ENCODE measurements around the gene PLXNA4. TPM values are rescaled to one million over a fixed set of nuclear protein-coding genes. Genes with fewer than 3 reads are reported as not detected.

PLXNA4 gene
- total RNA-seq, 2 donors from 2014 or later: 0.99 to 1.1 TPM

DNA sequence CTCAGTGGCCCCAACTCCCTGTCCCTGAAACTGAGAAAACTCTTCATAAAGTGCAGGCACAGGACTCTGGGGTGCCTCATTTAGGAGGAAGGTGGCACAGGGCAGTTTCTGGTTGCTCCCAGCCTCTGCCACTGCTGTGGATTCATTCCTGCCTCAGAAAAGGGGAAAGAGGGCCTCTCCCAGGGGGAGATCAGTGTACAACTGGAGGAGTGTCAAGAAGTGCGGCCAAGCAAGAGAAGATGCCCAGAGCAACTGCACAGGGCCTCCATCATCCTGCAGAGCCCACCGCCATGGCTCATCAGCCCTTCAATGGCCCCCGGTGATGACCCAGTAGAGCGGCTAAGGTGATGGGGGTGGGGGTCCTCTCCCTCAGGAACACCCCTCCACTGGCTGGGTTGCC, 150.3 kb downstream of the PLXNA4 start:
- Mint-ChIP-seq H3K4me1 (ENCODE audit: low read depth) (peaks cover 25% of the 10 kb centered on the region), H3K36me3 (ENCODE audit: insufficient read depth in 2 of 2) (peaks cover 1 to 5% of the 10 kb centered on the region in 2 donors), H3K9me3 (peaks cover 1% of the 10 kb centered on the region in 2 donors), H3K27me3 (ENCODE audit: low read depth) (no peaks in the 10 kb centered on the region), H3K27ac (no peak overlapping the region), H3K4me3 (no peak overlapping the region)
- DNase-seq (no peak), ATAC-seq (replicated peaks in 1 of 2) (no peak)

DNA sequence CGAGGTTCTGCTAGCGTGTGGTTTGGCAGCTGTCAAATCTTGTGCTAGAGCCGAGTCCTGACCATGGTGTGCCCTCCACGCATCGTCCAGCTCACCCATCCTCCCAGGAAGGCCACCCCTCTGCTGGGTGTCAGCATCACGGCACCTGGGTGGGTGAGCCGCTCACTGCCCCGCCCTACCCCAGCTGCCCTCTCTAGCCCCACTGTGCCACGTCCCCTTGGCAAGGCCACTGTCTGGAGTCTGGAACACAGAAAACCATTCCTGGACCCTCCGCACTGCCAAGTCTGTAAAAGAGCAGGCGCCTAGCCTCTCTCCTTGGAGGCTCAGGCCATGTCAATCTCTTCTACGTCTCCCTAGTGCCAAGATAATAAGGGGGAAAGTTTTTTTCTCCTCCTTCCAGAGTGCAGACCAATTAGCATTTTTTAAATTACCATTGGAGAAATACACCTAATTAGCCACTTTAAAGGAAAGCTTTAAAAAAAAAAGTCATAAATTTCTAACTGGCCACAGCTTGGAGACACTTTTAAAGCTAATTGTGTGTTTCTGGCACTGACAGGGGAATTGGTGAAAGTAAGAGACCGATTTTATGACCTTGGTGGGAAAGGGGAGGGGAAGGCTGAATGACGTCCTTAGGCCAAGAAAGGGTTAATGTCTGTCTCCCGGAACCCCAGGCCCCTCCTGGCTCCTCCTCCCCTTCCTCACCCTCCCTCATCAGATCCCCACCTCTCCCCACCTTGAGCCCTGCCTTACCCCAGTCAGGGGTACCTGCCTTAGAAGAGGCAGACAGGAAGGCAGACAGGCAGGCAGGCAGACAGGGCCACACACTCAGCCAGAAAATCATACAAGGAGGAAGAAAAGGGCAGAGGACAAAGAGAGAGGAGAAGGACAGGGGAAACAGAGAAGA, 151.2 kb downstream of the PLXNA4 start:
- H3K27ac Mint-ChIP-seq: no peak overlapping the region
- DNase-seq: no peak
- peaks cover 4 to 10% of the 10 kb centered on the region in 2 donors for H3K36me3 Mint-ChIP-seq (ENCODE audit: insufficient read depth in 2 of 2)
- no peaks in the 10 kb centered on the region for H3K27me3 Mint-ChIP-seq (ENCODE audit: low read depth)
- no peak for ATAC-seq (replicated peaks in 1 of 2)
- H3K9me3 Mint-ChIP-seq: peaks cover 6 to 7% of the 10 kb centered on the region in 2 donors
- H3K4me1 Mint-ChIP-seq (ENCODE audit: low read depth): peaks cover 16% of the 10 kb centered on the region
- no peak overlapping the region for H3K4me3 Mint-ChIP-seq

DNA sequence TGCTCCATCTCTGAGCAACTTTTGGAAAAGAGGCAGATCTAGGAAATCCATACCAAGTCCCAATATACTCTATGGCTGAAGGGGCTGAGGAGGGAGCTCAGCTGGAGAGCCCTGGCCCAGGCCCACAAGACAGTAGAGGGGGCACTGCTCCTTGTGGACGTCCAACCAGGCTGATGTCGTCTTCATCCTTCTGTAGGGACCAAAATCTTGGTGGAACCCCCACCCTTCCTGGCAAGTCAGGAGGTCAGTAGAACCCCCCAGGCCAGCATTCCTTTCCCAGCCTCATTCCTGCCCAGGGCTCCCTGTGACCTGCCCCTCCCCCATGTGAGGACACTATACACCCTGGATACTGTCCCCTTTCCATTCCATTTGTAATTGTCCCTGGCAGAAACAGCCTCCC, 152.0 kb downstream of the PLXNA4 start:
- H3K9me3 Mint-ChIP-seq: peaks cover 7% of the 10 kb centered on the region in 2 donors
- H3K27me3 Mint-ChIP-seq (ENCODE audit: low read depth): no peaks in the 10 kb centered on the region
- peaks cover 4 to 10% of the 10 kb centered on the region in 2 donors for H3K36me3 Mint-ChIP-seq (ENCODE audit: insufficient read depth in 2 of 2)
- no peak overlapping the region for H3K27ac Mint-ChIP-seq
- peaks cover 10% of the 10 kb centered on the region for H3K4me1 Mint-ChIP-seq (ENCODE audit: low read depth)
- H3K4me3 Mint-ChIP-seq: no peak overlapping the region
- ATAC-seq (replicated peaks in 1 of 2) (no peak), DNase-seq (no peak)

DNA sequence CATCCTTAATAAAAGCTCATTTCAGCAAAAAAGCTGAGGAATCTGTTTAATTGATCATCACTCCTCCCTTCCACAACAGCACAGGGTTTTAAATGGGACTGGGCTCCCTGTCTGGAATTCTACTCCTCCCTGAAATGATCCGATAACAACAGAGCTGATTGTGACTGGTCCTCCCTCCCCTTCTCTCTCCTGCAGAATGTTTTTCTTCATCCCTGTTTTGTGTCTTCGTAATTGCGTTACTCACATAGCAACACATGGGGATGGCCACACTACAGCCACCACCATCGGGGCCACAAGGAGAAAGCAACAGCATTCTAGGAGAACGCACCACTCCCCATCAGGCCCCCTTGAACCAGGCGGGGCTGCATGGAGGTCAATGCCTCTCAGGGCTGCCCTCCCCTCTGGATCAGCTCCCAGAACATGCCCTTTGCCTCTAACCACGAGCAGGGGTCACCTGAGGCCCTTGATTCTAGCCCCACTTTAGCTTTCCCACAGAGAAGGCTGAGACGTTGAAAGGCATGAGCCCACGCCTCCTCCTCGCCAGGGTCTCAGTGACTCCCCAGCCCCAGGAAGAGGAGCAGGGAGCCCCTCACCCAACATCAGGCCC, 152.6 kb downstream of the PLXNA4 start:
- Mint-ChIP-seq H3K36me3 (ENCODE audit: insufficient read depth in 2 of 2) (peaks cover 4 to 12% of the 10 kb centered on the region in 2 donors), H3K9me3 (peaks cover 7% of the 10 kb centered on the region in 2 donors), H3K4me1 (ENCODE audit: low read depth) (peaks cover 10% of the 10 kb centered on the region), H3K4me3 (no peak overlapping the region), H3K27me3 (ENCODE audit: low read depth) (no peaks in the 10 kb centered on the region), H3K27ac (no peak overlapping the region)
- ATAC-seq (replicated peaks in 1 of 2) (no peak), DNase-seq (no peak)

DNA sequence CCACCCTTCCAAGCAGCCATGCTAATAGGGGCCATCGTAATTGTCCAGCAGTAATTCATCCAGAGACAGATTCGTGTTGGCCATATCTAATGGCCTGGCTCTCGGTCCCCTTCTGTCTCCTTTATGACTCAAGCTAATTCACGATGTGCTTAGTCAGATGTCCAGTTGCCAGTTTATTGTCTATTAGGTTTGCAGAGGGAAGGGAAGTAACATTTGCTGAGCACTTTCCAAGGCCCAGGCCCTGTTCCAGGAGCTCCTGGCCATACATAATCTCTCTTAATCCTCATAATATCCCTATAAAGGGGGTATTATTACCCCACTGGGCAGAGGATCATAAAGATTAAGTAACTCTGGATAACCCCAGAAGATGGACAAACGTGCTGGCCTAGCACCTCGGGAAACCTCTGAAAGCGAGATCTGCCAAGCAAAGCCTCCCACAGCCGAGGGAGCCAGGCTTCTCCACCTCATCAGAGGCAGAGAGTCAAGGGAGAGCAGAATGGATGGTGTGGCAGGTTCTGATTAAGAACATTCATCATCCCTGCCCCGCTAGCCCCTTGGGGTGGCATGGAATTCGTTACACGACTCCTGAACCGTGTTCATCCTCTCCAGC, 153.7 kb downstream of the PLXNA4 start:
- Mint-ChIP-seq H3K4me1 (ENCODE audit: low read depth) (peaks cover 10% of the 10 kb centered on the region), H3K9me3 (peaks cover 7% of the 10 kb centered on the region in 2 donors), H3K27me3 (ENCODE audit: low read depth) (no peaks in the 10 kb centered on the region), H3K27ac (no peak overlapping the region), H3K4me3 (no peak overlapping the region), H3K36me3 (ENCODE audit: insufficient read depth in 2 of 2) (peaks cover 4 to 12% of the 10 kb centered on the region in 2 donors)
- no peak for DNase-seq
- ATAC-seq (replicated peaks in 1 of 2): no peak

DNA sequence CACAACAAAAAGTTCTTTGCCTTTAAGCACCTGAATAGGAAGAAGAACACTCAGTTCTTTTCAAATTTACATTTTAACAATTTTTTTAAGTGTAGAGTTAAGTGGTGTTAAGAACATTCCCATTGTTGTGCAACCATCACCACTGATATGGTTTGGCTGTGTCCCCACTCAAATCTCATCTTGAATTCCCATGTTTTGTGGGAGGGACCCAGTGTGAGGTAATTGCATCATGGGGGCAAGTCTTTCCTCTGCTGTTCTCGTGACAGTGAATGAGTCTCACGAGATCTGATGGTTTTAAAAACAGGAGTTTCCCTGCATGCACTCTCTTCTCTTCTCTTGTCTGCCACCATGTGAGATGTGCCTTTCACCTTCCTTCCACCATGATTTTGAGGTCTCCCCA, 155.7 kb downstream of the PLXNA4 start:
- H3K27me3 Mint-ChIP-seq (ENCODE audit: low read depth): no peaks in the 10 kb centered on the region
- DNase-seq: no peak
- no peak overlapping the region for H3K27ac Mint-ChIP-seq
- H3K4me1 Mint-ChIP-seq (ENCODE audit: low read depth): peaks cover 4% of the 10 kb centered on the region
- no peak overlapping the region for H3K4me3 Mint-ChIP-seq
- peaks cover 4 to 12% of the 10 kb centered on the region in 2 donors for H3K36me3 Mint-ChIP-seq (ENCODE audit: insufficient read depth in 2 of 2)
- no peak for ATAC-seq (replicated peaks in 1 of 2)
- peaks cover 7% of the 10 kb centered on the region in 2 donors for H3K9me3 Mint-ChIP-seq

DNA sequence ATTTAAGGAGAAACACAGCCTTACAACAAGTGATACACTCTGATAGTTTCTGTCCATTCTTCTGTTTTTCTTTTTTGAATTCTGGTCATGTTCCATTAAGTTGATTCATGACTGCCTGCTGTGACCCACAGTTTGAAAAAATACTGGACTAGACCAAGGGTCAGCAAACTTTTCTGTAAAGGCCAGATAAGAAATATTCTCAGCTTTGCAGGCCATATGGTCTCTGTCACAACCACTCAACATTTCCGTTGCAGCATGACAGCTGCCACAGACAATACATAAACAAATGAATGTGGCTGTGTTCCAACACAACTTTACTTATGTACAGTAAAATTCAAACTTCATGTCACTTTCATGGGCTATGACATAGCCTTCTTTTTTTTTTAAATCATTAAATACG, 156.7 kb downstream of the PLXNA4 start:
- H3K4me1 Mint-ChIP-seq (ENCODE audit: low read depth): no peaks in the 10 kb centered on the region
- H3K27me3 Mint-ChIP-seq (ENCODE audit: low read depth): no peaks in the 10 kb centered on the region
- no peak overlapping the region for H3K27ac Mint-ChIP-seq
- no peak for ATAC-seq (replicated peaks in 1 of 2)
- DNase-seq: no peak
- H3K4me3 Mint-ChIP-seq: no peak overlapping the region
- peaks cover 7% of the 10 kb centered on the region in 2 donors for H3K9me3 Mint-ChIP-seq
- H3K36me3 Mint-ChIP-seq (ENCODE audit: insufficient read depth in 2 of 2): peaks cover 4 to 12% of the 10 kb centered on the region in 2 donors

DNA sequence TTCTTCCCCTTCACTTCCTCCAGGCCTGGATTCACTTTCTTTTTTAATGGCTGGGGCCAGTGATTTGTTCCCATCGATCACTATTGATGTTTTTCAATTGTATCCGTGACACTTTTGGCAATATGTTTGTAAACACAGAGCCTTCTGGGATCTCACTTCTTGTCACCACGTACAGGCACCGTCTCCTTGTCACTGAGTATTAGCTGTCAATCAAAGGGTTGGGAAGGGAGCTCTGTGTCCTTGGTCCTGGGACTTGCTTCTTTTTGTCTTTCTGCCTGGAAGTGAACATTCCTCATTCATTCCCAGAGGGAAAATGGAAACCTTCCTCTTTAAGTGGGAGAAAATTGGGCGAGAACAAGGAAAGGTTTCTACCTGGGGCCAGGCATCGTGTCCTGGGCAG, 157.4 kb downstream of the PLXNA4 start:
- H3K27ac Mint-ChIP-seq: no peak overlapping the region
- ATAC-seq (replicated peaks in 1 of 2): no peak
- H3K4me3 Mint-ChIP-seq: no peak overlapping the region
- peaks cover 7% of the 10 kb centered on the region in 2 donors for H3K9me3 Mint-ChIP-seq
- H3K4me1 Mint-ChIP-seq (ENCODE audit: low read depth): no peaks in the 10 kb centered on the region
- DNase-seq: no peak
- peaks cover 4 to 12% of the 10 kb centered on the region in 2 donors for H3K36me3 Mint-ChIP-seq (ENCODE audit: insufficient read depth in 2 of 2)
- no peaks in the 10 kb centered on the region for H3K27me3 Mint-ChIP-seq (ENCODE audit: low read depth)

DNA sequence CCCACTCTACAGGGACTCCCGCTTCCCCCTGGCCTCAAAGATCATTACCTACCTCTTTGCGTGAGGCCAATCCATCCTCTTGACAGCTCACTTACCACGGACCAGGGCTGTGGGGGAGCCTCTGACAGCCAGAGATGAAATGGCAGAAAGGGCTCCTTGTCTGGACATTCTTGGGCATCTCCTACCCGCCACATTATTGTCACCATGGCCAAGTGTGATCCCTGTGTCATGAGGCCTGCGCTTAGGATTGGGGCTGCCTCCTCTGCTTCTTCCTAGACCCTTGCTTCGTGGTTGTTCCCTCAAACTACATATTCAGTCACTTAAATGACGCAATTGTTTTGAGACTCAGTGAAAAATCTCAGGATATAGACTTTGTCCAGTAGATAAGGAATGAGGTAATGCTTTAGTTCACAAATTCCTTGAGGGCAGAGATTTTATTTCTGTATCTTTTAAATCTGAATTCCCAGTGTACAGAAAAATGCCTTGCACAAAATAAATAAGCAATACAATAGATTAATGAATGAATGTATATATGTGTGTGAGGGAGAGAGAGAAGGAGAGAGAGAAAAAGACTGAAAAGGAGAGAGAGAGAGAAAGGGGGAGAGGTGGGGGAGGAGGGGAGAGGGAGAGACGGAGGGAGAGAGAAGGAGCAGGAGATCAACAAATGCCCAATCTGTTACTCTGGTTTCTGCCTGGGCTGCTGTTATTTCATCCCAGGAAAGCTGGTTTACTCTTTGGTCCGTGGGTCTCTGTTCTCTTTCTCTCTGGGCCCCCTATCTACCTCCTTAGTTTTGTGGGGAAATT, 159.0 kb downstream of the PLXNA4 start:
- Mint-ChIP-seq H3K4me1 (ENCODE audit: low read depth) (no peaks in the 10 kb centered on the region), H3K4me3 (no peak overlapping the region), H3K27ac (no peak overlapping the region), H3K36me3 (ENCODE audit: insufficient read depth in 2 of 2) (peaks cover 4 to 12% of the 10 kb centered on the region in 2 donors), H3K27me3 (ENCODE audit: low read depth) (no peaks in the 10 kb centered on the region), H3K9me3 (peaks cover 7% of the 10 kb centered on the region in 2 donors)
- ATAC-seq (replicated peaks in 1 of 2) (no peak), DNase-seq (no peak)

DNA sequence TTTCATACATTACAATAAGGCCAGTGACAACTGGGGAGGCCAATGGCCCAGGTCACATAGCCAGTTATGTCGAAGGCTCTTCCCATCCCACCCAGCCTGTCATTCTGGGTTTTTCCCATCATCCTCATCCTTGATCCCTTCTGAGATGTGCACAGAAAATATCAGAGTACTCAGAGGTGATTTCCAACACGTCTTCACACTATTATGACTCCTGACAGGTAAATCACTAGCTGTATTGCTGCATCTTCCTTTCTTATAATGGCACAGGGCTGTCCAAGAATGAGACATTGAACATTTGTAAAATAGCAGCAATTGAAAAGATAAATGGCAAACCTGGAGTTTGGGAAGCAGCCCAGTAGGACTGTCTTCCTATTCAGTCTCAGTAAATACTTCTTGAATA, 159.9 kb downstream of the PLXNA4 start:
- ATAC-seq (replicated peaks in 1 of 2): no peak
- H3K27me3 Mint-ChIP-seq (ENCODE audit: low read depth): no peaks in the 10 kb centered on the region
- H3K4me3 Mint-ChIP-seq: no peak overlapping the region
- DNase-seq: no peak
- H3K4me1 Mint-ChIP-seq (ENCODE audit: low read depth): no peaks in the 10 kb centered on the region
- H3K36me3 Mint-ChIP-seq (ENCODE audit: insufficient read depth in 2 of 2): peaks cover 4 to 12% of the 10 kb centered on the region in 2 donors
- H3K9me3 Mint-ChIP-seq: peaks cover 7% of the 10 kb centered on the region in 2 donors
- H3K27ac Mint-ChIP-seq: no peak overlapping the region

DNA sequence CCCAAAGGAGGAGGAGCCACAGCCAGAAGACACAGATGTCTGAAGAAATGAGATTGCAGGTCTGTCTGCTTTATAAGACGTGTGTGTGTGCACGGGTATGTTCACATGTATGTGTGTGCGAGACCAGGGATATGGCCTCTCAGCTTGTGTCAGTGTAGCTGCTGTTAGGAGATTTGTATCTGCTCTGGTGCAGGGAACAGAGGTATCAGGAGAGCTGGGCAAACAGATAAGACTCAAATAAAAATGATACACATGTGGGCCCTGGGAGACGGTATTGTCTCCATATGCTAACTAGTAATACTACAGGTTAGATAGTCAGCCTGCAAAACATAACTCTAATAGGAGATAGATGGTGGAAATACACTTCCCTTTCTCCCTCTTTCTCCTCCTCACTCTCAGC, 161.0 kb downstream of the PLXNA4 start:
- ATAC-seq (replicated peaks in 1 of 2): no peak
- peaks cover 2 to 3% of the 10 kb centered on the region in 2 donors for H3K9me3 Mint-ChIP-seq
- no peaks in the 10 kb centered on the region for H3K4me1 Mint-ChIP-seq (ENCODE audit: low read depth)
- H3K27me3 Mint-ChIP-seq (ENCODE audit: low read depth): no peaks in the 10 kb centered on the region
- no peak overlapping the region for H3K4me3 Mint-ChIP-seq
- DNase-seq: no peak
- H3K27ac Mint-ChIP-seq: no peak overlapping the region
- peaks cover 0 to 4% of the 10 kb centered on the region in 2 donors for H3K36me3 Mint-ChIP-seq (ENCODE audit: insufficient read depth in 2 of 2)

DNA sequence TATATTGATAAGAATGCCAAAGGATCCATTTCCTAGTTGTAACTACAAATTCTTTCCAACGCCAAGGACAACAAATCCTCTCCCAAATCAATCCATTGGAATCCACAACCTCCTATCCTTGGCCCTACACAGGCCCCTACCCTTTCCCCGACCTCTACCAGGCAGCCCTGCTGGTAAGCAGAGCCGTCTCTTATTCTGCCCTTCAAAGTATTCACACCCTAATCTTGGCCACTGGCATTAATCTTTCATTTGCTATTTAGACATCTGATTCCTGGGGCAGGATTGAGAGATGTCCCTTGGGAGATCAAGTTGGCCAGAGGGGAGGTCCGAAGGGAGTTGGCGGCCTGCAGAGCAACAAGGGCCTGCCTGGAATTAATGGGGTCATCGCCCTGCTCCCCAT, 161.4 kb downstream of the PLXNA4 start:
- Mint-ChIP-seq H3K27me3 (ENCODE audit: low read depth) (no peaks in the 10 kb centered on the region), H3K27ac (no peak overlapping the region), H3K4me1 (ENCODE audit: low read depth) (no peaks in the 10 kb centered on the region), H3K36me3 (ENCODE audit: insufficient read depth in 2 of 2) (peaks cover 0 to 2% of the 10 kb centered on the region in 2 donors), H3K4me3 (no peak overlapping the region), H3K9me3 (no peaks in the 10 kb centered on the region)
- DNase-seq (no peak), ATAC-seq (replicated peaks in 1 of 2) (no peak)
